HUDEP-2 (cell line): ENCODE measurements around the gene RTN1.

Experiments
- DNase-seq, 76 experiments: peaks; one replicate each; lab custom pipeline; 2025; ENCODE audit not compliant: unreplicated experiment in 76 of 76; lab: John Stamatoyannopoulos, UW

Gene RTN1

GRCh38 chr14:59632381-59632780, 238.2 kb downstream of the RTN1 start:
- peak in 6 of 76 experiments; percentile 1 to 22 (median 10) for DNase-seq

- DNase-seq = peak in 1 of 76 experiments; percentile 1
These were observed 239.3 kb downstream of the RTN1 start for GRCh38 chr14:59631237-59631636.

- no peak for DNase-seq
These were observed 240.2 kb downstream of the RTN1 start for GRCh38 chr14:59630288-59630963.

GRCh38 chr14:59629444-59630287, 240.9 kb downstream of the RTN1 start:
- no peak for DNase-seq

GRCh38 chr14:59627011-59627520, 243.5 kb downstream of the RTN1 start:
- DNase-seq = no peak

GRCh38 chr14:59622631-59623030, 247.9 kb downstream of the RTN1 start:
- DNase-seq = no peak

- no peak for DNase-seq
These were observed 251.5 kb downstream of the RTN1 start for GRCh38 chr14:59619061-59619460.

- DNase-seq = no peak
These were observed 269.5 kb downstream of the RTN1 start for GRCh38 chr14:59601056-59601455.

- DNase-seq = no peak
These were observed 270.2 kb downstream of the RTN1 start for GRCh38 chr14:59600211-59600945.

- DNase-seq = no peak
These were observed 275.5 kb downstream of the RTN1 start for GRCh38 chr14:59595071-59595470.

GRCh38 chr14:59591641-59592370, 278.8 kb downstream of the RTN1 start:
- no peak for DNase-seq

- no peak for DNase-seq
These were observed 282.5 kb downstream of the RTN1 start for GRCh38 chr14:59588101-59588500.

- DNase-seq = no peak
These were observed 284.6 kb downstream of the RTN1 start for GRCh38 chr14:59585891-59586554.

- DNase-seq = no peak
These were observed 286.8 kb downstream of the RTN1 start for GRCh38 chr14:59583755-59584154.

- no peak for DNase-seq
These were observed 287.6 kb downstream of the RTN1 start for GRCh38 chr14:59582845-59583509.

GRCh38 chr14:59582161-59582560, 288.4 kb downstream of the RTN1 start:
- no peak for DNase-seq

- no peak for DNase-seq
These were observed 289.7 kb downstream of the RTN1 start for GRCh38 chr14:59580911-59581310.

GRCh38 chr14:59576332-59577294, 294.0 kb downstream of the RTN1 start, which contains the start of gene CCDC175:
Gene CCDC175 (minus strand): TSS chr14:59576812. CDS start chr14:59576775, 37 bp downstream.
- DNase-seq = peak in 70 of 76 experiments; percentile 2 to 78 (median 57)
